Thyroid gland (tissue), 4 donors: ENCODE measurements around the gene GLG1.

ENCODE experiments used
- CTCF ChIP-seq, 6 experiments: fragments of 200-600 bp in 3 of 6; fragments of 450-650 bp in 3 of 6; sonication (generic) in 3 of 6; IDR thresholded peaks; one replicate each; pipeline ENCODE4 v1.5.1; 2016 to 2019; ENCODE audit warnings: antibody characterized with exemption in 6 of 6, mild to moderate bottlenecking in 2 of 6, inconsistent platforms in 1 of 6, moderate library complexity in 1 of 6
- POLR2A ChIP-seq, 2 donors: fragments of 450-650 bp; IDR thresholded peaks; one replicate each; pipeline ENCODE4 v1.6.1; 2017; ENCODE audit warnings: antibody characterized with exemption in 2 of 2, mild to moderate bottlenecking in 2 of 2, moderate library complexity in 1 of 2

GRCh38 chr16:74524117-74524516, 82.8 kb downstream of the GLG1 start:
- TF ChIP-seq CTCF (IDR thresholded peaks at IDR 0.05), result no peak
- no peak for TF ChIP-seq POLR2A (IDR thresholded peaks at IDR 0.05)
